ENCODE results near the gene CLRN2. TPM values are rescaled to one million over a fixed set of nuclear protein-coding genes. Genes with fewer than 3 reads are reported as not detected.
"Not testable (repeated sequence)": the region's sequence is repeated elsewhere in the genome, so short reads cannot be mapped to it uniquely, and the experiment has no call there.

Gene CLRN2
- total RNA-seq, 1 donor from 2014 or later, result not detected

- H3K36me3 Mint-ChIP-seq (ENCODE audit: low read depth, unreplicated experiment), result no peaks in the 10 kb centered on the region
- DNase-seq (ENCODE audit: low spot score), result no peak
- H3K4me3 Mint-ChIP-seq (ENCODE audit: unreplicated experiment), result no peak overlapping the region
- no peaks in the 10 kb centered on the region for H3K4me1 Mint-ChIP-seq (ENCODE audit: unreplicated experiment)
- peaks cover 3% of the 10 kb centered on the region for H3K27me3 Mint-ChIP-seq (ENCODE audit: unreplicated experiment)
- H3K27ac Mint-ChIP-seq (ENCODE audit: unreplicated experiment), result no peak overlapping the region
- H3K9me3 Mint-ChIP-seq (ENCODE audit: unreplicated experiment), result no peaks in the 10 kb centered on the region
- TF ChIP-seq CTCF (IDR thresholded peaks at IDR 0.05; ENCODE audit: unreplicated experiment), result no peak
Observed at GRCh38 chr4:17565846-17566245, 50.9 kb downstream of the CLRN2 start.

- Mint-ChIP-seq H3K36me3 (ENCODE audit: low read depth, unreplicated experiment) (no peaks in the 10 kb centered on the region), H3K9me3 (ENCODE audit: unreplicated experiment) (no peaks in the 10 kb centered on the region), H3K27ac (ENCODE audit: unreplicated experiment) (no peak overlapping the region), H3K27me3 (ENCODE audit: unreplicated experiment) (peaks cover 3% of the 10 kb centered on the region), H3K4me3 (ENCODE audit: unreplicated experiment) (no peak overlapping the region), H3K4me1 (ENCODE audit: unreplicated experiment) (no peaks in the 10 kb centered on the region)
- no peak for DNase-seq (ENCODE audit: low spot score)
- TF ChIP-seq CTCF (IDR thresholded peaks at IDR 0.05; ENCODE audit: unreplicated experiment), result no peak
Observed at GRCh38 chr4:17567271-17567670, 52.3 kb downstream of the CLRN2 start.

- Mint-ChIP-seq H3K9me3 (ENCODE audit: unreplicated experiment) (no peaks in the 10 kb centered on the region), H3K4me3 (ENCODE audit: unreplicated experiment) (no peak overlapping the region), H3K4me1 (ENCODE audit: unreplicated experiment) (peaks cover 15% of the 10 kb centered on the region), H3K27me3 (ENCODE audit: unreplicated experiment) (no peaks in the 10 kb centered on the region), H3K36me3 (ENCODE audit: low read depth, unreplicated experiment) (no peaks in the 10 kb centered on the region), H3K27ac (ENCODE audit: unreplicated experiment) (no peak overlapping the region)
- no peak for DNase-seq (ENCODE audit: low spot score)
- no peak for TF ChIP-seq CTCF (IDR thresholded peaks at IDR 0.05; ENCODE audit: unreplicated experiment)
Observed at GRCh38 chr4:17574206-17574605, 59.2 kb downstream of the CLRN2 start.

- peaks cover 23% of the 10 kb centered on the region for H3K4me1 Mint-ChIP-seq (ENCODE audit: unreplicated experiment)
- not testable (repeated sequence) for H3K27me3 Mint-ChIP-seq (ENCODE audit: unreplicated experiment); H3K9me3 Mint-ChIP-seq (ENCODE audit: unreplicated experiment)
Observed at GRCh38 chr4:17575177-17575576, 60.2 kb downstream of the CLRN2 start.

More at GRCh38 chr4:17575177-17575576, 60.2 kb downstream of the CLRN2 start:
- not testable (repeated sequence) for H3K36me3 Mint-ChIP-seq (ENCODE audit: low read depth, unreplicated experiment); H3K4me3 Mint-ChIP-seq (ENCODE audit: unreplicated experiment); DNase-seq (ENCODE audit: low spot score); H3K27ac Mint-ChIP-seq (ENCODE audit: unreplicated experiment)

Other genes with a start within 250 kb of the CLRN2 start
- gene QDPR, start 3.1 kb upstream of the CLRN2 start, total RNA-seq (ENCODE audit: unreplicated experiment), result 25.8 TPM
- 150 TPM for gene LAP3, start 62.0 kb downstream of the CLRN2 start, total RNA-seq (ENCODE audit: unreplicated experiment)
- 98.0 TPM for gene MED28, start 99.5 kb downstream of the CLRN2 start, total RNA-seq (ENCODE audit: unreplicated experiment)

Measured in endothelial cell (in vitro differentiated cells).